NCI-H1417 (cell line): Measurements from ENCODE around the gene EIF3L.

Source experiments
- DNase-seq, 3 experiments: peaks; one replicate each; lab custom pipeline; 2025; lab: John Stamatoyannopoulos, UW

The EIF3L gene

GRCh38 chr22:37926771-37927636, 77.8 kb downstream of the EIF3L start:
- no peak for DNase-seq

DNA sequence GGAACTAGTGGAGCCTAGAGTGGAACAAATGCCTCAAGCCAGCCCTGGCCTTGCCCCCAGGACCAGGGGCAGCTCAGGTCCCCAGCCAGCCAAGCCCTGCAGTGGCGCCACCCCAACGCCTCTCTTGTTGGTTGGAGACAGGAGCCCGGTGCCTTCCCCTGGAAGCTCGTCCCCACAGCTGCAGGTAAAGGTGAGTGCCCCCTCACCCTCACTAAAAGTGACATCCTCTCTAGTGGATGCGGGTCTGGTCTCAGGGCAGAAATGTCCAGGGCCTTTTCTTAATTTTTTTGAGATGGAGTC, 78.4 kb downstream of the EIF3L start:
- DNase-seq: no peak

GRCh38 chr22:37929390-37929789, 80.2 kb downstream of the EIF3L start:
- no peak for DNase-seq

GRCh38 chr22:37930270-37930951, 81.2 kb downstream of the EIF3L start:
- DNase-seq: no peak

GRCh38 chr22:37930952-37931440, 81.8 kb downstream of the EIF3L start:
- no peak for DNase-seq

GRCh38 chr22:37931893-37932389, 82.7 kb downstream of the EIF3L start:
- DNase-seq: no peak

GRCh38 chr22:37932401-37932800, 83.2 kb downstream of the EIF3L start:
- DNase-seq: no peak

GRCh38 chr22:37932821-37933578, 83.8 kb downstream of the EIF3L start:
- DNase-seq: no peak

DNA sequence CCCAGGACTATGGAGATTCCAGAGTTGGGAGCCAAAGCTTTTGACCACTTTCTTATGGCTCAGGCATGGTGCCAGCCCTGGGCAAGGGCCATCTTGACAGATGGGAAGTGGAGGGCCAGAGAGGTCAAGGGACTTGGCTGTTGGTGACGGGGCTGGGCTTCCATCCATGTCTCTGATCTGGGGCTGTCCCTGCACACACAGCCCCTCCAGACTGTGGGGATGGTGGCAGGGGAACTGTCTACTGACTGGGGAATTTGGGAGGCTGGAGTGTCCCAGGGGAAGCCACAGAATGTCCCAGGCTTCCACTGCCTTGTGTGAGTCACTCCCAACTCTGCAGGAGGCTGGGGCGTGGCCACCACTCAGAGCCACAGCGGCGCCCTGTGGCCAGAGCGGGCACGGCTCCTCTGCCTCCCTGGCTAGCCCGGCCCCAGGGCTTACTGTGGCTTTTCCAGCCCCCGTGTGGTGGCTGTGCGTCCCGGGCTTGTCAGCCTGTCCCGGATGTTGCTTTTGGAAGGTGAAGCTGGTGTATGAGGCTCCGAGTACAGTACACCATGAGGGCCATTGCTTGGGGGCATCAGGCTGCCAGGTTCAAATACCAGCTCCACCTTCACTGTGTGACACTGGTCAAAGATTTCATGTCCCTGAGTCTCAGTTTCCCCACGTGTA, 84.6 kb downstream of the EIF3L start:
- peak in 2 of 3 experiments; percentile 8 to 48 for DNase-seq
